H7 (cell line): ENCODE results near the gene PPP6R2. TPM values are rescaled to one million over a fixed set of nuclear protein-coding genes. Genes with fewer than 3 reads are reported as not detected.

ENCODE experiments used
- total RNA-seq: library from RNA; depleted of rRNA; stranded (reverse); fragments of >200 nt; shearing (Covaris generic); gene quantifications from 2 replicates; pipeline ENCODE4 v1.2.3, GENCODE V29; 2014; rRNA removed

The PPP6R2 gene
- total RNA-seq, 1 experiment from 2014 or later: 48.7 TPM

Other genes starting within 250 kb of the PPP6R2 start
- gene PANX2, start 172.6 kb upstream of the PPP6R2 start, total RNA-seq: 2.2 and 2.6 TPM in 2 replicates
- gene TRABD, start 157.4 kb upstream of the PPP6R2 start, total RNA-seq: 83.1 and 84.6 TPM in 2 replicates
- gene SELENOO, start 142.3 kb upstream of the PPP6R2 start, total RNA-seq: 27.8 and 29.9 TPM in 2 replicates
- gene TUBGCP6, start 98.3 kb upstream of the PPP6R2 start, total RNA-seq: 24.0 and 31.6 TPM in 2 replicates
- 15.7 and 22.4 TPM in 2 replicates for gene HDAC10, start 92.1 kb upstream of the PPP6R2 start, total RNA-seq
- gene MAPK12, start 81.6 kb upstream of the PPP6R2 start, total RNA-seq: 21.2 and 23.8 TPM in 2 replicates
- 1.4 and 2.4 TPM in 2 replicates for gene MAPK11, start 72.9 kb upstream of the PPP6R2 start, total RNA-seq
- 33.4 and 39.8 TPM in 2 replicates for gene PLXNB2, start 35.7 kb upstream of the PPP6R2 start, total RNA-seq
- 0.52 and 1.1 TPM in 2 replicates for gene DENND6B, start 16.3 kb upstream of the PPP6R2 start, total RNA-seq
- gene SBF1, start 131.7 kb downstream of the PPP6R2 start, total RNA-seq: 53.8 and 64.4 TPM in 2 replicates
- gene ADM2, start 138.2 kb downstream of the PPP6R2 start, total RNA-seq: 3.0 and 3.2 TPM in 2 replicates
- not detected in 2 replicates for gene MIOX, start 143.5 kb downstream of the PPP6R2 start, total RNA-seq
- gene LMF2, start 164.4 kb downstream of the PPP6R2 start, total RNA-seq: 19.0 and 28.1 TPM in 2 replicates
- gene NCAPH2, start 164.9 kb downstream of the PPP6R2 start, total RNA-seq: 74.1 and 86.5 TPM in 2 replicates
- 1.2 TPM in 1 of 2 replicates, not detected in the other for gene SCO2, start 182.3 kb downstream of the PPP6R2 start, total RNA-seq
- 0.55 and 1.1 TPM in 2 replicates for gene TYMP, start 186.7 kb downstream of the PPP6R2 start, total RNA-seq
- gene KLHDC7B, start 202.6 kb downstream of the PPP6R2 start, total RNA-seq: not detected in 2 replicates
- not detected in 2 replicates for gene SYCE3, start 219.6 kb downstream of the PPP6R2 start, total RNA-seq
- 24.0 and 27.6 TPM in 2 replicates for gene CPT1B, start 235.1 kb downstream of the PPP6R2 start, total RNA-seq
- 42.1 and 54.5 TPM in 2 replicates for gene CHKB, start 239.5 kb downstream of the PPP6R2 start, total RNA-seq